Fibroblast of pulmonary artery (primary cell): ENCODE results near the gene AKR7A2.

ENCODE experiments used
- DNase-seq: peaks from one replicate; pipeline ENCODE4 v3.0.0-alpha.2; 2010; ENCODE audit warnings: low read depth
- H3K4me3 ChIP-seq: replicated peaks from 2 replicates; pipeline ENCODE4 v1.5.1; 2011; ENCODE audit warnings: low read depth, mild to moderate bottlenecking, control low read depth, low read length, moderate library complexity
- TF ChIP-seq, protein P1 (sequence below): IDR thresholded peaks from 2 replicates; pipeline ENCODE4 v1.5.1; 2011; ENCODE audit warnings: mild to moderate bottlenecking, control low read depth, low read length, inconsistent platforms; ENCODE audit errors: missing control alignments

The AKR7A2 gene

DNA sequence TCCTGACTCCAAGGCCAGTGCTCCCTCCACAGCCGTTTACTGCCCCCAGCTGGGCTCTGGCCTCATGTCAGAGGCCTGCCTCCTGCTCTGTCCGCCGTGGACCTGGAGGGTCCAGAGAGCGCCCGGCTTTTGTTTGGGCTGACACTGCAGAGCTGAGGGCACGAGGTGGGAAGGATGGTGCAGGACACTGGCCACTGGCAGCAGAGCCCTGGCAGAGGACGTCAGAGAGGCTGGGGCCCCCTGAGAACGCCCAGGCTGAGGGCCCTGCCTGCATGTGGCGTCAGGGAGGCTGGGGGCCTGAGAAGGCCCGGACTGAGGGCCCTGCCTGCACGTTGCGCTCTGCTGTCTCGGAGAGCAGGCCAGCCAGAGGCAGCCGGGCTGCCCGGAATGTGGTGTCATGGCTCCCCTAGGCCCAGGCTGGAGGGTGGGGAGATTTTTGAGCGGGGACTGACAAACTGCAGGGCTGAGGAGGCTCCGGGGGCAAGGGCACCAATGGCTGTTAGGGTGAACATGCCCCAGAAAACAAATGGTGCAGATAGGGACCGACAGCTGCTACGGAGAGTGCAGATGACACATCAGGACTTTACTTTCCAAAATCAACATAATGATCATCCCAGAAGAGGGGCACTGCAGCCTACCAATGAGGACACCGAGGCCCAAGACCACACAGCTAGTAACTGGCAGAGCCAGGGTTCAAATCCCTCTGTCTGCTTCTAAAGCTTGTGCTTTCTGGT lies 31.8 kb upstream of the AKR7A2 start:
- no peak for DNase-seq
- TF ChIP-seq, protein P1, sequence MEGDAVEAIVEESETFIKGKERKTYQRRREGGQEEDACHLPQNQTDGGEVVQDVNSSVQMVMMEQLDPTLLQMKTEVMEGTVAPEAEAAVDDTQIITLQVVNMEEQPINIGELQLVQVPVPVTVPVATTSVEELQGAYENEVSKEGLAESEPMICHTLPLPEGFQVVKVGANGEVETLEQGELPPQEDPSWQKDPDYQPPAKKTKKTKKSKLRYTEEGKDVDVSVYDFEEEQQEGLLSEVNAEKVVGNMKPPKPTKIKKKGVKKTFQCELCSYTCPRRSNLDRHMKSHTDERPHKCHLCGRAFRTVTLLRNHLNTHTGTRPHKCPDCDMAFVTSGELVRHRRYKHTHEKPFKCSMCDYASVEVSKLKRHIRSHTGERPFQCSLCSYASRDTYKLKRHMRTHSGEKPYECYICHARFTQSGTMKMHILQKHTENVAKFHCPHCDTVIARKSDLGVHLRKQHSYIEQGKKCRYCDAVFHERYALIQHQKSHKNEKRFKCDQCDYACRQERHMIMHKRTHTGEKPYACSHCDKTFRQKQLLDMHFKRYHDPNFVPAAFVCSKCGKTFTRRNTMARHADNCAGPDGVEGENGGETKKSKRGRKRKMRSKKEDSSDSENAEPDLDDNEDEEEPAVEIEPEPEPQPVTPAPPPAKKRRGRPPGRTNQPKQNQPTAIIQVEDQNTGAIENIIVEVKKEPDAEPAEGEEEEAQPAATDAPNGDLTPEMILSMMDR: no peak
- H3K4me3 ChIP-seq: no peak overlapping the region

DNA sequence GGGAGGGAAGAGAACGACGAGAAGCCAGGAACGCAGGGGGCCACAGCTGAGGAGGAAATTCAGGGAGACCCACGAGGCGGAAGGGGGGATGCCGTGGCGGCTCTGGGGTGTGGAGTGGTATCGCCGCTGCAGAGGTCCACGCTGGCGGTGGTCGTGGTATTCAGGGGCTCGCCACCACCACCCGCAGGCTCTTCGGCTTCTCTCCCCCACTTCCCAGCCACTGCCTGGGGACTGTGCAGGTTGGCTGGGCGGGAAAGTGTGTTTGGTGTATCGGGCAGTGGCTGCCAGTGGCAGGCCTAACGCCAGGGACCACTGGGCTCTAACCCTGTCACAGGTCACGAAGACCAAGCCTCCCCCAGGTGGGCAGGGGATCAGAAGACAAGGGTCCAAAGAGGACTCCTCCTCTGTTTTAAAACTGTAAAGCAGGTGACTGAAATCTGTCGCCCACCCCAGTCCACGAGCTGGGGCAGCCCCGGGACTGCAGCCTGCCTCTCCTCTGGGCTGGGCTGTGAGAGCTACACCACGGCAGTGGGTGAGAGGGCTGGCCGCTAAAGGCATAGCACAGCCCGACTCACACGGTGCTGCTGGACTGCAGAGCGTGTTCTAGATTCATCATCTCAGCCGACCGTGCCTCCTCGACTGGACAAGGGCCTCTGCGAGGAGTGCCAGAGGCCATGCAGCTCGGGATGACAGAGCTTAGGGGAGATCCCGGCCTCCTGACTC lies 31.1 kb upstream of the AKR7A2 start:
- no peak overlapping the region for H3K4me3 ChIP-seq
- TF ChIP-seq, protein P1: no peak

DNA sequence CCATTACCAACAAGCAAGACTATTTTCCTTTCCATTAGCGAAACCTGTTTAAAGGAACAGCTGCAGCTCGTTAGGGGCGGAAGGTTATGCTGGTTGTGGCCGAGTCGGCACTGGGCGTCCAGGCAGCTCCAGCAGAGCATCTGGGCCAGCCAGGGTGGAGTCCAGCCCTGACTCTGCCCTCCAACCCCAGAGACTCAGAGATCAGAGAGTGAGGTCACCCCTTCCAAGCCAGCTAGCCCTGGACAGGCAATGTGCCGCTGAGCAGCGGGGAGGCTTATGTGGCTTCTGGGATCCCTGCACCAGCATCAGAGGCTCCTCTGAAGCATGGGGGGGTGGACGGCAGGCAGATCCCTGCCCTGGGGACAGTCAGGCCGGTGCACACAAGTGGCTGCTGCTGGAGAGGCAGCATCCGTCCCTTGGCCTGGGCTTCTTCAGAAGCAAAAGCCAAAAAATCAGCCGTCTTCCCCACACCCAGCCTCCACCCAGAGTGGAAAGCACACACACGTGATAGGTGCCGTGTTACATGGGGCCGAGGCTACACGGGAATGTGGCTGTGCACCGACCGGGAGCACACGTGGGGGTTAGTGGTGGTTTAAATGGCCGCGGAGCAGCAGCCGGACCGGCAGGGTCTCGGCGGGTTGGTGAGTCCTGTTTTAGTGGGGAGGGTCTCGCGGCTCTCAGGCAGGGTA lies 30.3 kb upstream of the AKR7A2 start:
- TF ChIP-seq, protein P1: no peak
- H3K4me3 ChIP-seq: no peak overlapping the region
- DNase-seq: no peak

More for the DNA sequence above, 31.1 kb upstream of the AKR7A2 start:
- DNase-seq: no peak

DNA sequence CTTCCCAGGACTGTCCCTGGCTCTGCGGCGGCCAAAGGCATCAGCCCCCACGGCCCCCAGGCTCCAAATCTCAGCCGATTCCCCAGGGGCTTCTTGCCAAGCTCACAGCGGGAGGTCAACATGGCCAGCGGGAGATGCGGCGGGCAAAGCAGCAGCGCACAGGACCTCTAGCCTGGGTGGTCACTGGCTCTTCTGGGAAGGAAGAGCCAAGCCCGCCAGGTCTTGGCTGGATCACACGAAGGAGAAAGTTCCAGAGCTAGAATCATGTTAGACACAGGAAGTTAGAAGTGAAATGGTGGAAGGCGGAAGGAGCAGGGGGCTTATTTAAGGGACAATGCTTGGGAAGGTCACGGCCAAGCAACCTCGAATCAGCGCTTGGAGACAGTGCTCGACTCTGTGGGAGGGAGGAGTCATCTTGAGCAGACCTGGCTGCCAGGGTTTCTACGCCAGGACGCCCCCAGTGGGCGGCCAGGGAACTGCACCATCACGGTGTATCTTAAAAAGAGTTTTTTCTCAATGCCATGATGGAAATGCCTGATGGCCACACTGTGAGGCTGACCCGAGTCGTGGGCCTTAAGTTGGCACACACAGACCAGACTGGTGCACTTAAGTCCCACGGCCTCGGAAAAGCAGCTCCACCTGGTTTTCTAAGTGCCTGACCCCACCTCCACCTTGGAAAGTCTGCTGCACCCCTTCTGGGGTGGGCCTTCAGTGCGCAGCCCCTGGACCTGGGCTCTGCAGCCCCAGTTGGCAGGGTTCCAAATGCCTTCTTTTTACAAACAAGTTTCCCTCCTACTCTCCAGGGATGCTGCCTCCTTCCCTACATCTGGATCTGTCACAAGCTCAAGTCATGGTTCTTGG lies 29.5 kb upstream of the AKR7A2 start:
- TF ChIP-seq, protein P1: peak; percentile 89
- peak; percentile 77 for DNase-seq
- H3K4me3 ChIP-seq: no peak overlapping the region

DNA sequence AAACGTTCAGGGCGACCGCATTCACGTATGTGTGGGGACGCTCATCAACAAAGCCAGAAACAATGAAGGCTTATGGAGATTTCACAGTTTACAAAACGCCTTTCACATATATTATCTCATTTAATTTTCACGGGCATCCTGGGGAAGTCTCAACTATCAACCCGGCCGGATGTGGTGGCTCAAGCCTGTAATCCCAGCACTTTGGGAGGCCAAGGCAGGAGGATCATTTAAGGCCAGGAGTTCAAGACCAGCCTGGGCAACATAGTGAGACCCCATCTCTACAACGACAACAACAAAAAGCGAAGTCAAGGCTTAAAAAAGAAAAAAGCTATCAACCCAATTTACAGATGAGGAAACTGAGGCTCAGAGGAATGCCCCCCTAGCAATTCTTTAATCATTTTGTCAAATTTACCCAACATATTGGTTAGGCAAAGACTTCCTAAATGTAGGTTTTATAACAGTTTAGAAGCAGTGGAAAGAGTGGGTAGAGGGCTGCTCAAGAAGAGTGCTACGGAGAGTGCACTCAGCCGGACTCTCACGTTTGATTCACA lies 28.5 kb upstream of the AKR7A2 start:
- DNase-seq: no peak
- H3K4me3 ChIP-seq: no peak overlapping the region
- TF ChIP-seq, protein P1: no peak

DNA sequence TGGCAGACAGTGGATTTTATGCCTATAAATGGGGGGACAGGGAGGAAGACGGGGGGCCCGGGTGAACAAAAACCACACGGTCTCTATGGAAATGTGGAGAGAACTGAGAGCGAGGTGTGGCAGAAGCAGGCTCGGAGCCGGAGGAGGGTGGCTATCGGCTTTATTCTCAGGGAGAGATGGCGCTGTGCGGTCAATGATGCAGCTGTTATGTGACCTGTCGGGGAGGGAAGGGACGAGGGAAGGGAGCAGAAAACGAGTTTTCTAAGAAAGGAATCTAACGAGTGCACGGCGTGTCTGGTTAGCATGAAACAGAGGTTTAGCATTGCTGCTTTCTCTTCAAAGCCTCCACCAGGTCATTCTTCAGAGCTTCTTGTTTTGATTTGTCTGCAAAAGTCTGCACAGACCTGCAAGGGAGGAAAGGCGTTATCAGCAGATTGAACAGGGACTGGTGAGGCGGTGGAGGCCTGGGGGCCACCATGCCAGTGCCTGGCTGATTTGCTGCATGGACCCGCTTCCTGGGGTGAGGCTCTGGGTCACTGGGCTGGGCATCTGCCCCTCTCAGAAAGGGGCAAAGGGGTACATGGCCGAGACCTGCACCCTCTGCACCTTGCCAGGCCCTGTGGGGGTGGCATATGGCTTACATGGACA lies 27.4 kb upstream of the AKR7A2 start:
- no peak overlapping the region for H3K4me3 ChIP-seq
- TF ChIP-seq, protein P1: no peak
- no peak for DNase-seq
